ENCODE data around the gene ATP8B1. TPM values are rescaled to one million over a fixed set of nuclear protein-coding genes. Genes with fewer than 3 reads are reported as not detected.

ATP8B1 gene
- total RNA-seq, 8 experiments from 2014 or later, result under 0.01 to 16.7 (median 0.81) TPM

DNA sequence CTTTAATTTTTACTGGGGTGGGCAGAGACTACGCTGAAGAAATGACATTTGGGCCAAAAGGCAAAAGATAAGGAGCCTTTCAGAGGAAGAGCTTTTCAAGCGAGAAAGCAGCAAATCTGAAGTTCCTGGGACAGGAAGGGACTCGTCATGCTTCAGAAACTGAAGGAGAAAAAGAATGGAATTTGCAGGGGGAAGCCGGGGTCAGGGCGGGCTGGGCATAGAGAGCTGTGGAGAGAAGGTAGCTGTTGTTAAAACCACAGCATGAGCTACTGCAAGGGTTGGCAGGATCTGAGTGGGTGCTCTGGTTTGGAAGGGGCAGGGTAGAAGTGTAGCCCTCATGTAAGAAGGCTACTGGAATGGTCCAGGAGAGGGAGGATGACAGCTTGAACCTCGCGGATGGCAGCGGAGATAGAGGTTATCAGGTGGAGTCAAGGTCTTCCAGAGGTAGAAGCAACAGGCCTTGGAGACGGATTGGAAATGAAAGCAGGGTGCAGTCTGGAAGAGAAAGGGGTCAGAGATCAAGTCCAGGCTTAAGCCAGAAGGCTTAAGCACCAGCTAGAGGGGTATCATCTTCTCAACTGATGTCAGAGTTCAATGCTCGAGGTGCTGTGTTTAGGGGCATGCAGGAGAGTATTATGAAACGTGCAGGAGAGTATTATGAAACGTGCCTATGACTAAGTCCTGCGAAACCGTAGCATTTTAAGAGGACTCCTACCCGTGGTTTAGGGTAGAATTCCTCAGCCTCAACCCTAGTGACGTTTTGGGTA, 18.9 kb downstream of the ATP8B1 start:
- H3K4me3 ChIP-seq, result no peak overlapping the region
- WGBS, 10 experiments, result 48 to 96% (median 71%) methylated on average over 2 to 14 of the region's 16 CpGs; no CpG with 5 or more reads in 1 of the 10 experiments
- no peak for ATAC-seq (replicated peaks in 6 of 8)
- H3K4me1 ChIP-seq (replicated peaks in 1 of 2), result no peaks in the 10 kb centered on the region
- H3K27ac ChIP-seq, result no peak overlapping the region
- in situ Hi-C loops (cut with MboI; ENCODE audit: low pct_unique_long_range_greater_than_20kb in 2 of 9, low sequenced_read_pairs in 9 of 9, unreplicated experiment in 9 of 9), result no loop called here

DNA sequence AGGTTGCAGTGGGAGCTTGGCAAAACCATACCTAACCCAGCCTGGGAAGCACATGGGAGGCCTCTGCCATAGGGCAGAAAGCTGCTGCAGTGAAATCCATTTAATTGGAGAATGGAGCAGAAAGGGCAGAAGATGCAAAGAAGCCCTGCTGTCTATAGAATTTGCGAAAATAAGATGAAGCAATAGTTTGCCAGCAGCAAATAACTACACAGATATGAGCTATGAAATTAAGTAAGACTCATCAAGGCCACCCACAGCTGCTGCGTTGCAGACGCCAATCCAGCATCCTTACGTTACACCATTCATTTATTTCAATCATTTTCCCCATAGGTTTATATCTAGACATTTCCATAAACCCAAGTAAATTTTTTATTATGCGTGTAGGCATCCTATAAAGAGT, 21.1 kb downstream of the ATP8B1 start:
- no peaks in the 10 kb centered on the region for H3K4me1 ChIP-seq (replicated peaks in 1 of 2)
- no peak overlapping the region for H3K4me3 ChIP-seq
- WGBS, 10 experiments, result 89 to 100% (median 96%) methylated on average over 1 to 5 of the region's 5 CpGs; no CpG with 5 or more reads in 2 of the 10 experiments
- in situ Hi-C loops (cut with MboI; ENCODE audit: low pct_unique_long_range_greater_than_20kb in 2 of 9, low sequenced_read_pairs in 9 of 9, unreplicated experiment in 9 of 9), result no loop called here
- H3K27ac ChIP-seq, result no peak overlapping the region
- no peak for ATAC-seq (replicated peaks in 6 of 8)

DNA sequence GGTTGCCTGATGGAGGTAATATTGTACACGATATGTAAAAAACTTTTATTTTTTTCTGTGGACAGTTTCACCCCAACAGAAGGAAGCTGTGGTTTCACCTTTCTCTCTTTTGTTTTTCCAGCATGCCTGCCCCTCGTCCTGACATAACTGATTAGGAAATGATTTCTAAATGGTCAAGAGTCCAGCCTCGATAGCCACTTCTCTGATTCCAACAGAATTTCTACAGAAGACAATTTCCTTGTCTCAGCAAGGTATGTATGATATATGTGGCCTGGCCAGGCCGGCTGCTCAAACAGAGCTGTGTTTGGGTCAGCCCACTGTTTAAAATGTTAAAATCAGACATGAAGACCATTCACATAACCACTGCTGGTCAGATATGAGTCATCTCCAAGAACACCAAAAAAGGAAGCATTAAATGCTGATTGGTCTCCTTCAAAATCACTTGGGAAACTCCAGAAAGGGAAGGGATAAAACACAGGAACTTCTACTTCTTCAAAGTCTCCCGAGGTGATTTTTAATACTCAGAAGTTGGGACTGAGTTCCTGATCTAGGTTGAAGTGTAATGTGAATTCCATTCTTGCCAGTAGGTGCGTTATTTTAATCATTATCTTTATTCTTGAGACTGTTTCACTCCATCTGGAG, 22.3 kb downstream of the ATP8B1 start:
- 13 to 72% (median 57%) methylated on average over 1 to 6 of the region's 6 CpGs for WGBS, 10 experiments
- no peak overlapping the region for H3K27ac ChIP-seq
- peak in 3 of 8 experiments; percentile 95 to 98 (median 95) for ATAC-seq (replicated peaks in 6 of 8)
- H3K4me3 ChIP-seq, result no peak overlapping the region
- in situ Hi-C loops (cut with MboI; ENCODE audit: low pct_unique_long_range_greater_than_20kb in 2 of 9, low sequenced_read_pairs in 9 of 9, unreplicated experiment in 9 of 9), result no loop called here
- H3K4me1 ChIP-seq (replicated peaks in 1 of 2), result no peaks in the 10 kb centered on the region

DNA sequence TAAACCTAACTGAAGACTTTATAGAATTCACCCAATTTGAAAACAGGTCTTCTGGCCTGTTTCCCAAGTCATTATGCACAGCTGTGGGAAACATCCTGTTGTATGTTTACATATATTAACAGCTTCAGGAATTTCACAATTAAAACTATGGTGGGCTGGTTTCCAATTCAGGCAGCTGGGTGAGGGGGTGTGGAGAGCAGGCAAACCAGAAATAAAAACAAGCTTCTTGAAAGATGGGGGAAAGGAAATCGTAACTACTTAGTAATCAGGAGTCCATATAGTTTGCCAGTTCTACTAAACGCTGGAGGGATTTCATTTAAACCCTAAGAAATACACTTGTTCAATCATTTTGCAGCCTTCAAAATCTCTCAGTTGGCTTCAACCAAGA, 22.8 kb downstream of the ATP8B1 start:
- ATAC-seq (replicated peaks in 6 of 8), result peak in 3 of 8 experiments; percentile 9 to 46 (median 46)
- no peak overlapping the region for H3K4me3 ChIP-seq
- 0 to 76% (median 11%) methylated on average over 2 of the region's 2 CpGs; no CpG with 5 or more reads in 5 of the 10 experiments for WGBS, 10 experiments
- in situ Hi-C loops (cut with MboI; ENCODE audit: low pct_unique_long_range_greater_than_20kb in 2 of 9, low sequenced_read_pairs in 9 of 9, unreplicated experiment in 9 of 9), result no loop called here
- H3K27ac ChIP-seq, result no peak overlapping the region
- H3K4me1 ChIP-seq (replicated peaks in 1 of 2), result no peaks in the 10 kb centered on the region

DNA sequence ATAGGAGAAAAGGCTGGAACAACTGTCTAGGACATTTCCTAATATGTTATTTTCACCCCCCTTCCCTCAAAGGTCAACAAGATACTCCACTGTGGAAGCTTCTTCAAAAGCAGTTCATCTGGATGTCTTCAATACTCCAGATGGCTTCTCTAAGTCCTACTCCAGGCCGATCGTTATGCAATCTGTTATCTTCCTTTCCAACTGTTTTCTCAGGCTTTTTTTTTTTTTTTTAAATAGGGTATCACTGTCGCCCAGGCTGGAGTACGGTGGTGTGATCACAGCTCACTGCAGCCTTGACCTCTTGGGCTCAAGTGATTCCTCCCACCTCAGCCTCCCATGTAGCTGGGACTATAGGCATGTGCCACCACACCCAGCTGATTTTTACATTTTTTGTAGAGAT, 26.3 kb downstream of the ATP8B1 start:
- in situ Hi-C loops (cut with MboI; ENCODE audit: low pct_unique_long_range_greater_than_20kb in 2 of 9, low sequenced_read_pairs in 9 of 9, unreplicated experiment in 9 of 9), result no loop called here
- H3K4me3 ChIP-seq, result no peak overlapping the region
- no peak overlapping the region for H3K27ac ChIP-seq
- no peak for ATAC-seq (replicated peaks in 6 of 8)
- H3K4me1 ChIP-seq (replicated peaks in 1 of 2), result no peaks in the 10 kb centered on the region
- 26 to 97% (median 82%) methylated on average over 2 to 4 of the region's 4 CpGs; no CpG with 5 or more reads in 2 of the 10 experiments for WGBS, 10 experiments

DNA sequence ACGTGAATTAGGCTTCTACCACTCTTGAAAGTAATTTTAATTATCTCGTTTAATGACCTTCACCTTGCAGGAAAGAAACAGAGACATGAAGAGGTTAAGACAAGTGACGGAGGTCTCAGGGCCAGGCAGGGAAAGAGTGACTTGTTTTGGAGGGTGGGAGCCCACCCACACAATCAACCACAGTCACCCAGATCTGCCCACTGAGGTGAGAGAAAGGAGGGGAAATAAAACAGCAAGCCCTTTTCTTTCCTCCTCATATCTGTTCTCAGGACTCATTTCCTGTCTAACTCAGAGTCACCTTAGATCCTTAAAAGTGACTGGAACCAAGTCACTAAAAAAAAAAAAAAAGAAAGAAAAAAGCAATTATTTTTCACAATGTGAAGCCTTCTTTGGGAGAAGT, 26.8 kb downstream of the ATP8B1 start:
- in situ Hi-C loops (cut with MboI; ENCODE audit: low pct_unique_long_range_greater_than_20kb in 2 of 9, low sequenced_read_pairs in 9 of 9, unreplicated experiment in 9 of 9), result no loop called here
- ATAC-seq (replicated peaks in 6 of 8), result no peak
- no peak overlapping the region for H3K4me3 ChIP-seq
- 69 to 96% (median 86%) methylated on average over 1 to 3 of the region's 3 CpGs for WGBS, 10 experiments
- no peak overlapping the region for H3K27ac ChIP-seq
- H3K4me1 ChIP-seq (replicated peaks in 1 of 2), result no peaks in the 10 kb centered on the region

DNA sequence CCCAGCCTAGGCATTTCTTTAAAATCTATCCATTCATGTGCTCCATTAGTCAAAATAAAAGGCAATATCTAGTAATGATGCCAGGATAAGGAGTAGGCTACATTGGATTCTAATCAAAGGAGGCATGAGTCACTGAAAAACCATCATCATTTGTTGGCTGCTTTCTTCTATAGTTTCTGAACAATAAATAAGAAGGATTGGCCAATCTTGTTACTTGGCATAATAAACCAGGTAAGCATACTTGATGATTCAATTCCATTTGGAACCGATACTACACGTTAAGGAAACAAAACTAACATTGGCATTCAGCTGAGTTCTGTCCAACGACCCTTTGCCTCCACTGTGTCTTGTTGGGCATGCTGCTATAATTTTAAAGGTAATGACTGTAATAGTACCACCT, 27.2 kb downstream of the ATP8B1 start:
- no peak for ATAC-seq (replicated peaks in 6 of 8)
- no peak overlapping the region for H3K27ac ChIP-seq
- H3K4me1 ChIP-seq (replicated peaks in 1 of 2), result no peaks in the 10 kb centered on the region
- H3K4me3 ChIP-seq, result no peak overlapping the region
- 26 to 100% (median 84%) methylated on average over 1 to 3 of the region's 3 CpGs for WGBS, 10 experiments
- in situ Hi-C loops (cut with MboI; ENCODE audit: low pct_unique_long_range_greater_than_20kb in 2 of 9, low sequenced_read_pairs in 9 of 9, unreplicated experiment in 9 of 9), result no loop called here

DNA sequence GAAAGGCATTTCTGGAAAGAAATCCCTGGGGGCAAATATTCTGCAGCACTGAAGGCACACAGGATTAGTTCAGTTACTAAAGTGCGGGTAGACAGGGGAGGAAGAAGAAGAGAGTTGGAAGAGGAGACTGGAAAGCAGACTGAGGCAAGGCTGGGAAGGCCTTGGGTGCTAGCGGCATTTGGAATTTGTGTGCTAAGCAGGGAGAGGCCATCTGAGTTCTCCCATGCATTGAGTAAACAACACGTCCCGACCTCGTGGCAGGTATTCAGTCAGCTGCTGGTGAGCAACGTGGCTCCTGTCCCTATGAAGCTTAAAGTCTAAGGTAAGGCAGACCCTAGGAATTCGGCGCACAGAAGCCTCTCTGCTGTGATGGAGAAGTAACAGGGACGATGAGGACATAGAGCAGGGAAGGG, 30.7 kb downstream of the ATP8B1 start:
- no peak overlapping the region for H3K27ac ChIP-seq
- peak in 1 of 8 experiments; percentile 50 for ATAC-seq (replicated peaks in 6 of 8)
- in situ Hi-C loops (cut with MboI; ENCODE audit: low pct_unique_long_range_greater_than_20kb in 2 of 9, low sequenced_read_pairs in 9 of 9, unreplicated experiment in 9 of 9), result no loop called here
- H3K4me1 ChIP-seq (replicated peaks in 1 of 2), result no peaks in the 10 kb centered on the region
- 40 to 96% (median 78%) methylated on average over 1 to 6 of the region's 9 CpGs; no CpG with 5 or more reads in 2 of the 10 experiments for WGBS, 10 experiments
- H3K4me3 ChIP-seq, result no peak overlapping the region

DNA sequence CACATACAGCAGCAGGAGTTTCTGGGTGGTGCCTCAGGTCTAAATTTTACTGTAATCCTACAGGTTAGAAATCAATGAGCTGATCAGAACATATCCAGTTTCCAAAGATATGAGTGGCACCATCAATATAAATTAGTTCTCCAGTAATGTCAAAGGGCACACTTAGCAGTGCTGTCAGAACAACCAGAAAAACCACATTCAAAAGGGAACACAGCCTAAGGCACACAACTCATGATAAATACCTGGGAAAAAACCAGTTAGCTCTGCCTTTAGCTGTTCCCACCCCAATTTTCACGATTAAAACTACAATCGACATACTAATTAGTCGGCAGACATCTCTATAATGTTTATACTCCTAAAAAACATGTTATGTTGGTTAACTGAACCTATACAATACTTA, 31.5 kb downstream of the ATP8B1 start:
- no peaks in the 10 kb centered on the region for H3K4me1 ChIP-seq (replicated peaks in 1 of 2)
- 70 to 100% (median 93%) methylated on average over 2 to 3 of the region's 3 CpGs; no CpG with 5 or more reads in 2 of the 10 experiments for WGBS, 10 experiments
- H3K4me3 ChIP-seq, result no peak overlapping the region
- ATAC-seq (replicated peaks in 6 of 8), result no peak
- H3K27ac ChIP-seq, result no peak overlapping the region
- in situ Hi-C loops (cut with MboI; ENCODE audit: low pct_unique_long_range_greater_than_20kb in 2 of 9, low sequenced_read_pairs in 9 of 9, unreplicated experiment in 9 of 9), result no loop called here

DNA sequence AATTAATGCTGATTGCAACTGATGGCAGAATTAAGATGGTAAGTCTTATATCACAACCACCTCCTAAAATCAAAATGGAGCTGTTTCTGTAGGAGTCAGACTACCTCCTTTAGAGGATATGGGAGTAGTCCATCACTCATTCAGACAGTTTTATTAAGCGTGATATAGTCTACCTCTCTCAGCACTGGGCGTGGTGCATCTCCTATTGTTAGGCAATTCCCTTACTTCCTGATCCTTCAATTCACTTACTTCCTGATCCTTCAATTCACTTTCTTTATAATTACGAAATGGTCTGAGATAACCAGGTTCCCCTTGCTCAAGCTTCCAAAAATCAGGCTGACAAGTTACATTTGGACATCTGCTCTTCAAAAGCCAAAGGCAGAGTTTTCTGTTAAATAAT, 31.9 kb downstream of the ATP8B1 start:
- Histone ChIP-seq H3K27ac (no peak overlapping the region), H3K4me3 (no peak overlapping the region), H3K4me1 (replicated peaks in 1 of 2) (no peaks in the 10 kb centered on the region)
- WGBS, 10 experiments, result 57 to 93% (median 69%) methylated on average over 1 to 3 of the region's 3 CpGs; no CpG with 5 or more reads in 3 of the 10 experiments
- peak in 3 of 8 experiments; percentile 15 to 92 (median 58) for ATAC-seq (replicated peaks in 6 of 8)
- in situ Hi-C loops (cut with MboI; ENCODE audit: low pct_unique_long_range_greater_than_20kb in 2 of 9, low sequenced_read_pairs in 9 of 9, unreplicated experiment in 9 of 9), result no loop called here

DNA sequence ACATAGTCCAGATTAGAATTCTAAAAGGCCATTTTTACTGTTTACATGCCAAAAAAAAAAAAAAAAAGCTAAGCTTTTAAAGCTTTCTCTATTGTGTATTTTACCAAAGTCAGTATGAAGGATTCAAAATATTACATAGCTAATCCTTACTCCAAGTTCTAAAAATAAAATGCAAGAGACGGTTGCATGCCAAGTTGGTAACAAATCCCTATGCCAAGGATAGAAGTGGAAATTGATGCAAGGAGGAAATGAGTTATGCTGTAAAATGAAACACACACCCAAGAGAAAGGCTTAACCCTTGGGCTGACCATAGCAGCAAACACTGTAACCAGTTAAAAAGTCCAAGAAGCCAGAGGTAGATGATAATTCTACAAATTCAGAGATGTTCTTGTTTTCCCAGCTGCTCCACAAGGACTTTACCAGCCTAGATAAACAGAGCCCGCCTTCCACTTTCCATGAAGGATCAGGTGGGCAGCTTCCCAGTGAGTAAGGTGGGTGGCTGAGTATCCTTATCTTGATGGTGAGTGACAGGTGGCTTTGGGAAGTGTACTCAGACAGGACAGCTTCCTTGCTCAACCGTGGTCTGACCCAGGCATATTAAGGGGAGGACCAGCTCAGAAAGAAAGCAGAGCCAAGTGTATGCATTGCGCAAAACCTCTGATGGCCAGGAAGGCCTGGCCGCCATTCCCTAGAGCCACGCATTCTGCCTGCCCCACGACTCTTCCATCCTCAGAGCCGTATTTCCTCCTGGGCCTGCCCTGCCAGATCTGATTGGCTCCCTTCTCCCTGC, 34.4 kb downstream of the ATP8B1 start:
- no peak overlapping the region for H3K4me3 ChIP-seq
- 0 to 100% (median 78%) methylated on average over 1 to 5 of the region's 8 CpGs; no CpG with 5 or more reads in 2 of the 10 experiments for WGBS, 10 experiments
- in situ Hi-C loops (cut with MboI; ENCODE audit: low pct_unique_long_range_greater_than_20kb in 2 of 9, low sequenced_read_pairs in 9 of 9, unreplicated experiment in 9 of 9), result no loop called here
- no peaks in the 10 kb centered on the region for H3K4me1 ChIP-seq (replicated peaks in 1 of 2)
- ATAC-seq (replicated peaks in 6 of 8), result peak in 3 of 8 experiments; percentile 38 to 50 (median 45)
- H3K27ac ChIP-seq, result no peak overlapping the region

DNA sequence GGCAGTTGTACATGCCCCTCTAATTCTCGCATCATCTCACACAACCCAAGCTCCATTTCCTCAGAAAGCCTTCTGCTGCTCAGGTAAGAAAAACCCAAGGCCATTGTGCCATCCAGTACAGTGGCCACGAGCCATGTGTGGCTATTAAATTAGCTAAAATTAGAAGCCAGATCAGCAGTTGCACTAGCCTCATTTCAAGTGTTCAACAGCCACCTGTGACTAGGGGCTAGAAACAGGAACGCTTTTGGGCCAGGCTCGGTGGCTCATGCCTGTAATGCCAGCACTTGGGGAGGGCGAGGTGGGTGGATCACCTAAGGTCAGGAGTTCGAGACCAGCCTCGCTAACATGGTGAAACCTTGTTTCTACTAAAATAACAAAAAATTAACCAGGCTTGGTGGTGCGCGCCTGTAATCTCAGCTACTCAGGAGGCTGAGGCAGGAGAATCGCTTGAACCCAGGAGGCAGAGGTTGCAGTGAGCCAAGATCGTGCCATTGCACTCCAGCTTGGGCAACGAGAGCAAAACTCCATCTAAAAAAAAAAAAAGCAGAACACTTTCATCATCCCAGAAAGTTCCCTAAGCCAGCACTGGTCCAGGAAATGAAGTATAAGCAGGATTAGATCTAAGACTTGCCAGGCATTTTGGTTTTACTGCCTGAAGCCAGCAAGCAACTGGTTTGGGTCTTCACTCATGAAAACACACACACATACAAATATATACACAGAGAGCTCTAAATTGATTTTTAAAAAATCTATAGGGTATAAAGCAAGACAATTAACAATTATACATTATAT, 35.7 kb downstream of the ATP8B1 start:
- in situ Hi-C loops (cut with MboI; ENCODE audit: low pct_unique_long_range_greater_than_20kb in 2 of 9, low sequenced_read_pairs in 9 of 9, unreplicated experiment in 9 of 9), result no loop called here
- no peak for ATAC-seq (replicated peaks in 6 of 8)

More for the DNA sequence above, 35.7 kb downstream of the ATP8B1 start:
- Histone ChIP-seq H3K4me1 (replicated peaks in 1 of 2) (no peaks in the 10 kb centered on the region), H3K4me3 (no peak overlapping the region), H3K27ac (no peak overlapping the region)
- 80 to 96% (median 87%) methylated on average over 1 to 8 of the region's 12 CpGs; no CpG with 5 or more reads in 3 of the 10 experiments for WGBS, 10 experiments

Measured in motor neuron (in vitro differentiated cells).